Suprapubic skin (tissue), 4 donors: ENCODE measurements around the gene FKBP5. TPM values are rescaled to one million over a fixed set of nuclear protein-coding genes. Genes with fewer than 3 reads are reported as not detected.

Experiments
- DNase-seq, 2 donors: peaks; one replicate each; pipeline ENCODE4 v3.0.0-alpha.2; 2019; ENCODE audit warnings: low spot score in 2 of 2
- H3K27ac ChIP-seq: fragments of 200-600 bp; sonication (generic); one replicate; pipeline ENCODE4 v1.5.1; 2019
- H3K27me3 ChIP-seq: fragments of 200-600 bp; sonication (generic); one replicate; pipeline ENCODE4 v1.5.1; 2019
- H3K36me3 ChIP-seq: fragments of 200-600 bp; sonication (generic); one replicate; pipeline ENCODE4 v1.5.1; 2019
- H3K4me1 ChIP-seq: fragments of 200-600 bp; sonication (generic); one replicate; pipeline ENCODE4 v1.5.1; 2019
- H3K4me3 ChIP-seq: fragments of 200-600 bp; sonication (generic); one replicate; pipeline ENCODE4 v1.5.1; 2019; ENCODE audit warnings: mild to moderate bottlenecking
- H3K9me3 ChIP-seq: fragments of 200-600 bp; sonication (generic); one replicate; pipeline ENCODE4 v1.5.1; 2019
- EP300 ChIP-seq: sonication (generic); formaldehyde crosslinking; IDR thresholded peaks from one replicate; pipeline ENCODE4 v1.6.1; 2017; ENCODE audit warnings: antibody characterized with exemption
- POLR2A ChIP-seq, 2 donors: fragments of 450-650 bp; IDR thresholded peaks; one replicate each; pipeline ENCODE4 v1.6.1; 2017; ENCODE audit warnings: antibody characterized with exemption in 2 of 2, mild to moderate bottlenecking in 2 of 2, moderate library complexity in 2 of 2
- POLR2AphosphoS5 ChIP-seq, 3 donors: sonication (generic); formaldehyde crosslinking; IDR thresholded peaks; one replicate each; pipeline ENCODE4 v1.6.1; 2017; ENCODE audit warnings: antibody characterized with exemption in 3 of 3
- WGBS: methylation state at CpG from one replicate; pipeline ENCODE4 v1.1.5; 2018; 5-methylcytosine and 5-hydroxymethylcytosine counted together
- total RNA-seq, 4 donors: library from RNA; depleted of rRNA; stranded (reverse); fragments of >200 nt; gene quantifications; one replicate each; pipeline ENCODE4 v1.1.0, GENCODE V29; 2016
- TF ChIP-seq, protein P1 (sequence below), 2 donors: fragments of 200-600 bp in 1 of 2; fragments of 450-650 bp in 1 of 2; sonication (generic) in 1 of 2; IDR thresholded peaks; one replicate each; pipeline ENCODE4 v1.5.1; 2016 to 2019; ENCODE audit warnings: antibody characterized with exemption in 2 of 2, mild to moderate bottlenecking in 1 of 2, moderate library complexity in 1 of 2

Gene FKBP5
- total RNA-seq, 4 donors from 2014 or later = 198 to 321 (median 244) TPM

DNA sequence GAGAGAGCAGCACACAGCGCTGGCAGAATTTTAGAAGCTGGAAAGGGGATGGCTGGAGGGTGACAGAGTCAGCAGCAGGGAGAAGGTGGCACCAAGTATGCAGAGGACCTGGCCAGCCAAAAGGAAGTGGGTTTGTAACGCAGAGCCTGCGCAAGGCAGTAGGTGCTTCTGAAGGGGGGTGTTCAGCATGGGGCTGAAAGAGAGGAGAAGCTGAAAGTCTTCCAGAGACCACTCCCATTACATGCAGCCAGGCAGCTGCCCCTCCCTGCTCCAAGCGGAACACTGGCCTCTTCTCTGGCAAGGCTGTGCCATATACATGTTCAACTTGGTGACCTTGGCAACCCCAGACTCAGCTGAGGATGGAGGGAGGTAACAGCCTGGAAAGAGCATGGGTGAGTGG is 133.9 kb downstream of the FKBP5 start:
- WGBS = 69% methylated on average over 4 of the region's 4 CpGs

DNA sequence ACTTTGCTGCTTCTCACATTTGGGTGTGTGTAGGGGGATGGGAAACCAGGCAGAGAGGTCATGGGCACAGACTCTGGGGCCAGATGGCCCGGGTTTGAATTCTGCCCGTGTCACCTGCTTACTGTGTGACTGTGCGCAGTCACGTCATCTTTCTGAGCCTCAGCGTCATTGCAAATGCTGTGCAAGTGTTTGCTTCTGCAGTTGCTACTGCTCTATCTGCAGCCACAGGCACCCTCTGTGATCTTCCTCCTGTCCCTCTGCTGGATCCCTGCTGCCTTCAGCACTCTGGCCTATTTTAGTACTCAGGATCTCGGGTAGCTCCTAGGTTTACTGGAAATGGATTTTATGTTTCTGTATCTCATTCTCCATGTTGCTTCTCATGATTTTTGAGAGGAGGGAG is 135.4 kb downstream of the FKBP5 start:
- H3K4me1 ChIP-seq = no peaks in the 10 kb centered on the region
- no peak for TF ChIP-seq EP300
- TF ChIP-seq POLR2AphosphoS5 (IDR thresholded peaks at IDR 0.05) = no peak
- no peak for TF ChIP-seq POLR2A (IDR thresholded peaks at IDR 0.05)
- TF ChIP-seq, protein P1, sequence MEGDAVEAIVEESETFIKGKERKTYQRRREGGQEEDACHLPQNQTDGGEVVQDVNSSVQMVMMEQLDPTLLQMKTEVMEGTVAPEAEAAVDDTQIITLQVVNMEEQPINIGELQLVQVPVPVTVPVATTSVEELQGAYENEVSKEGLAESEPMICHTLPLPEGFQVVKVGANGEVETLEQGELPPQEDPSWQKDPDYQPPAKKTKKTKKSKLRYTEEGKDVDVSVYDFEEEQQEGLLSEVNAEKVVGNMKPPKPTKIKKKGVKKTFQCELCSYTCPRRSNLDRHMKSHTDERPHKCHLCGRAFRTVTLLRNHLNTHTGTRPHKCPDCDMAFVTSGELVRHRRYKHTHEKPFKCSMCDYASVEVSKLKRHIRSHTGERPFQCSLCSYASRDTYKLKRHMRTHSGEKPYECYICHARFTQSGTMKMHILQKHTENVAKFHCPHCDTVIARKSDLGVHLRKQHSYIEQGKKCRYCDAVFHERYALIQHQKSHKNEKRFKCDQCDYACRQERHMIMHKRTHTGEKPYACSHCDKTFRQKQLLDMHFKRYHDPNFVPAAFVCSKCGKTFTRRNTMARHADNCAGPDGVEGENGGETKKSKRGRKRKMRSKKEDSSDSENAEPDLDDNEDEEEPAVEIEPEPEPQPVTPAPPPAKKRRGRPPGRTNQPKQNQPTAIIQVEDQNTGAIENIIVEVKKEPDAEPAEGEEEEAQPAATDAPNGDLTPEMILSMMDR (IDR thresholded peaks at IDR 0.05) = no peak
- H3K27ac ChIP-seq = no peak overlapping the region
- WGBS = 48% methylated on average over 6 of the region's 6 CpGs
- H3K36me3 ChIP-seq = no peaks in the 10 kb centered on the region
- H3K27me3 ChIP-seq = no peaks in the 10 kb centered on the region
- H3K9me3 ChIP-seq = peaks cover 3% of the 10 kb centered on the region
- no peak for DNase-seq
- H3K4me3 ChIP-seq = no peak overlapping the region

More for the DNA sequence above, 133.9 kb downstream of the FKBP5 start:
- Histone ChIP-seq H3K27ac (no peak overlapping the region), H3K9me3 (peaks cover 3% of the 10 kb centered on the region), H3K4me3 (no peak overlapping the region), H3K36me3 (no peaks in the 10 kb centered on the region), H3K4me1 (no peaks in the 10 kb centered on the region), H3K27me3 (no peaks in the 10 kb centered on the region)
- DNase-seq = no peak
- TF ChIP-seq POLR2A (IDR thresholded peaks at IDR 0.05) = no peak
- TF ChIP-seq, protein P1 (IDR thresholded peaks at IDR 0.05) = no peak

DNA sequence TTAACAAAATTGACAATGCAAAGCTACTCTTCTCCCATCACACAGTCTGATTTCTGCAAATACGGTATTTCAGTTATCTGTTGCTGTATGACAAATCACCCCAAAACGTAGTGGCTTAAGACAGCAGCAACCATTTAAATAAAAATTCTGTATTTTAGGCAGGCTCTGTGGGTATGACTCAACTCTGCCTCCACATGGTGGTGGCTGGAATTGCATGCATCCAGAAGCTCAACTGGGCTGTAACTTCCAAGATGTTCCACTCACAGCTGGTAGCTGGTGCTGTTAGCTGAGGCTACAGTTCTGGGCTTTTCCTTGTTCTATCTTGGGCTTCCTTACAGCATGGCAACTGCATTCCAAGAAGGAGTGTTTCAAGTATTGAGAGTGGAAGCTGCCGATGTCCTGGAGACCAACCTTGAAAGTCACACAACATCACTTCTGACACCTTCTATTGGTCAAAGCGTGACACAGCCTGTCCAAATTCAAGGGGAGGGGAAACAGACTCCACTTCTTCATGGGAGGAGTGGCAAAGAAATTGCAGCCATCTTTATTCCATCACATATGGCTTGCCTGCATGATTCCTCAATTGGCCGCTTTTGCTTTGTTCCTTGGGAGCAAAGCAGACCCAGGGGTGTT is 136.3 kb downstream of the FKBP5 start:
- Histone ChIP-seq H3K4me1 (no peaks in the 10 kb centered on the region), H3K4me3 (no peak overlapping the region), H3K27me3 (no peaks in the 10 kb centered on the region), H3K27ac (no peak overlapping the region), H3K36me3 (no peaks in the 10 kb centered on the region), H3K9me3 (peaks cover 3% of the 10 kb centered on the region)
- WGBS = 65% methylated on average over 5 of the region's 5 CpGs
- no peak for DNase-seq
- TF ChIP-seq, protein P1 (IDR thresholded peaks at IDR 0.05) = peak in 1 of 2 donors; percentile 43
- TF ChIP-seq POLR2AphosphoS5 (IDR thresholded peaks at IDR 0.05) = no peak

DNA sequence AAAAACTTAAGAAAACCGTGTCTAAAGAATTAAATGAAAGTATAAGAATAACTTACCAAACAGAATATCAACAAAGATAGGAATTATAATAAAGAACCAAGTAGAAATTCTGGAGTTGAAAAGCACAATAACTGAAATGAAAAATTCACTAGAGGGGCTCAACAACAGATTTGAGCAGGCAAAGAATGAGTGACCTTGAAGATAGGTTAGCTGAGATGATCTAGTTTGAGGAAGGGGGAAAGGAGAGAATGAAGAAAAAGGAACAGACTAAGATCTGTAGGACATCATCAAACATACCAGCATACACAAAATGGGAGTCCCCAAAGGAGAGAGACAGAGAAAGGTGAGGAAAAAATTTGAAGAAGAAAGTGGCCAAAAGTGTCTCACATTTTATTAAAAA is 138.3 kb downstream of the FKBP5 start:
- Histone ChIP-seq H3K27ac (no peak overlapping the region), H3K27me3 (no peaks in the 10 kb centered on the region), H3K4me3 (no peak overlapping the region), H3K36me3 (no peaks in the 10 kb centered on the region), H3K9me3 (peaks cover 3% of the 10 kb centered on the region), H3K4me1 (peaks cover 4% of the 10 kb centered on the region)
- 74% methylated on average over 1 of the region's 1 CpG for WGBS
- TF ChIP-seq EP300 = no peak
- TF ChIP-seq, protein P1 (IDR thresholded peaks at IDR 0.05) = no peak
- no peak for TF ChIP-seq POLR2AphosphoS5 (IDR thresholded peaks at IDR 0.05)
- TF ChIP-seq POLR2A (IDR thresholded peaks at IDR 0.05) = no peak
- DNase-seq = no peak

DNA sequence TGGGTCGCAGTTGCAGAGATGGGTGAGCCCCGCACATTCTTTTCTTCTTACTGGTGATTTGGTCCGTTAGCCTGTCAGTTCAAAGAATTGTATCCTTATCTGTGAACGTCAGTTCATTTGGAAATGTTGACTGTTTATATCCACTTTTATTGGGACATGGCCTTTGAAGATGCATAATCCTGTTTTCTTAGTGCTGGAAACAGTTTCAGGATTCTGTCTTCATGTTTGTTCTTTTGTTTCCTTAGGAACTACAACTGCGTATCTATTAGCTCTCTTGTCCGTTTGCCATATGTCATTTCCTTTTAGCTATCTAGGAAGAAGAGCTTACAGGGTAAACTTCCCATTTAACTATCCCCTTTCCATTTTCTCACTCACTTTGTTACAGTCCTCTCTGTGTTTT is 141.0 kb downstream of the FKBP5 start:
- H3K36me3 ChIP-seq = no peaks in the 10 kb centered on the region
- H3K4me3 ChIP-seq = no peak overlapping the region
- H3K27ac ChIP-seq = no peak overlapping the region
- H3K27me3 ChIP-seq = no peaks in the 10 kb centered on the region
- no peak for TF ChIP-seq POLR2A (IDR thresholded peaks at IDR 0.05)
- no peak for TF ChIP-seq EP300
- TF ChIP-seq, protein P1 (IDR thresholded peaks at IDR 0.05) = no peak
- TF ChIP-seq POLR2AphosphoS5 (IDR thresholded peaks at IDR 0.05) = no peak
- peaks cover 3% of the 10 kb centered on the region for H3K9me3 ChIP-seq
- WGBS = 49% methylated on average over 6 of the region's 6 CpGs
- H3K4me1 ChIP-seq = peaks cover 5% of the 10 kb centered on the region
- DNase-seq = no peak
